Smooth muscle cell (in vitro differentiated cells): ENCODE results near the gene OGFR. TPM values are rescaled to one million over a fixed set of nuclear protein-coding genes. Genes with fewer than 3 reads are reported as not detected.

Experiments used
- DNase-seq: peaks from one replicate; lab custom pipeline; 2025; ENCODE audit not compliant: unreplicated experiment; lab: John Stamatoyannopoulos, UW
- H2AFZ ChIP-seq: fragments of 200-600 bp; sonication (generic); 2 replicates; pipeline ENCODE4 v1.6.0; 2016; ENCODE audit warnings: antibody characterized with exemption, low read depth, mild to moderate bottlenecking
- H3F3A ChIP-seq: fragments of 200-600 bp; sonication (generic); 2 replicates; pipeline ENCODE4 v1.6.0; 2017; ENCODE audit warnings: antibody characterized with exemption, low read depth
- H3K27ac ChIP-seq: fragments of 200-600 bp; sonication (generic); 2 replicates; pipeline ENCODE4 v1.5.1; 2016; ENCODE audit warnings: low read depth, mild to moderate bottlenecking
- H3K27me3 ChIP-seq: fragments of 200-600 bp; sonication (generic); 2 replicates; pipeline ENCODE4 v1.6.1; 2016; ENCODE audit warnings: low read depth, mild to moderate bottlenecking
- H3K36me3 ChIP-seq: fragments of 200-600 bp; sonication (generic); 2 replicates; pipeline ENCODE4 v1.5.1; 2016; ENCODE audit warnings: low read depth
- H3K4me1 ChIP-seq: fragments of 200-600 bp; sonication (generic); 2 replicates; pipeline ENCODE4 v1.5.1; 2016; ENCODE audit warnings: low read depth
- H3K4me2 ChIP-seq: fragments of 200-600 bp; sonication (generic); 2 replicates; pipeline ENCODE4 v1.6.0; 2016; ENCODE audit warnings: mild to moderate bottlenecking
- H3K4me3 ChIP-seq: fragments of 200-600 bp; sonication (generic); 2 replicates; pipeline ENCODE4 v1.5.1; 2016; ENCODE audit warnings: mild to moderate bottlenecking
- H3K79me2 ChIP-seq: fragments of 200-600 bp; sonication (generic); 2 replicates; pipeline ENCODE4 v1.6.0; 2016; ENCODE audit warnings: low read depth, mild to moderate bottlenecking
- H3K9ac ChIP-seq: fragments of 200-600 bp; sonication (generic); 2 replicates; pipeline ENCODE4 v1.6.0; 2016; ENCODE audit warnings: low read depth
- H3K9me3 ChIP-seq: fragments of 200-600 bp; sonication (generic); replicated peaks from 2 replicates; pipeline ENCODE4 v1.5.1; 2016; ENCODE audit warnings: low read depth
- H4K20me1 ChIP-seq: fragments of 200-600 bp; sonication (generic); 2 replicates; pipeline ENCODE4 v1.6.0; 2016; ENCODE audit warnings: low read depth
- WGBS: methylation state at CpG from one replicate; pipeline ENCODE4 v1.1.7; 2016; ENCODE audit warnings: low lambda C conversion rate; 5-methylcytosine and 5-hydroxymethylcytosine counted together
- polyA plus RNA-seq: library from polyadenylated mRNA; unstranded; fragments of >200 nt; fragmentation: Nextera tagmentation; extraction: Ambion mirVana; gene quantifications from 2 replicates; pipeline ENCODE4 v1.2.1, GENCODE V29; 2016
- total RNA-seq: library from RNA; depleted of rRNA; stranded (reverse); fragments of >200 nt; gene quantifications from 2 replicates; pipeline ENCODE4 v1.2.3, GENCODE V29; 2014
- TF ChIP-seq, protein P1 (sequence below): fragments of 200-600 bp; sonication (generic); IDR thresholded peaks from 2 replicates; pipeline ENCODE4 v1.5.1; 2017; ENCODE audit warnings: borderline replicate concordance, mild to moderate bottlenecking, antibody characterized with exemption; ENCODE audit not compliant: insufficient read depth, poor library complexity, severe bottlenecking

The OGFR gene
- total and polyA plus RNA-seq, 2 experiments from 2014 or later, result 24.4 to 53.2 TPM

DNA sequence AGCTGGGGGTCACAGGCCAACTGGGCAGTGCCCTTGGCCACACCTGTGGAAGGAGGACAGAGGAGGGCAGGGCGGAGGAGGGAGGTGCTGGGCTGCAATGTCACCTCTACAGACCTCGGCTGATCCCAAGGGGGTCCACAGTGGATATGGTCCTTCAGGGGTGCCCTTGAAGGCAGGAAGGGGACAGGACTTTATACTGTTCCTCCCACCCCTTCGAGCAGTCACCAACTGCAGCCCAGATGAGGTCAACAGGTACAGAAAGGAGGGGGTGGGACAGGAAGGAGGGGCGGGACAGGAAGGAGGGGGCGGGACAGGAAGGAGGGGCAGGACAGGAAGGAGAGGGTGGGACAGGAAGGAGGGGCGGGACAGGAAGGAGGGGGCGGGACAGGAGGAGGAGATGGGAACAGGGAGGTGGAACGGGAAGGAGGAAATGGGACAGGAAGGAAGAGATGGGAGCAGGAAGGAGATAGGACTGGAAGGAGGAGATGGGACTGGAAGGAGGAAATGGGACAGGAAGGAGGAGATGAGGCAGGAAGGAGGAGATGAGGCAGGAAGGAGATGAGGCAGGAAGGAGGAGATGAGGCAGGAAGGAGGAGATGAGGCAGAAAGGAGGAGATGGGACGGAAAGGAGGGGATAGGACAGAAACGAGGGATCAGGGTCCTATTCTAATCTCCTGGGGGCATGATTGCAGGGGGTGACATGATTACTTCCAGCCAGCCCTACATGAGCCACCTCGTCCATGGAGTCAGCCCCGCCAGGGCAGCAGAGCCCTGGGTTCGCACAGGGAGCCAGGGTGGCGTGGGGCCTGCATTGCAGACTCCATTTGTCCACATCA, 27.7 kb upstream of the OGFR start:
- H2AFZ ChIP-seq, result no peak overlapping the region
- no peak overlapping the region for H3K27ac ChIP-seq
- no peak overlapping the region for H3K4me2 ChIP-seq
- H3K9ac ChIP-seq, result no peak overlapping the region
- no peak for DNase-seq
- H3K36me3 ChIP-seq, result no peaks in the 10 kb centered on the region
- no peaks in the 10 kb centered on the region for H3F3A ChIP-seq
- 93% methylated on average over 8 of the region's 14 CpGs for WGBS
- TF ChIP-seq, protein P1, sequence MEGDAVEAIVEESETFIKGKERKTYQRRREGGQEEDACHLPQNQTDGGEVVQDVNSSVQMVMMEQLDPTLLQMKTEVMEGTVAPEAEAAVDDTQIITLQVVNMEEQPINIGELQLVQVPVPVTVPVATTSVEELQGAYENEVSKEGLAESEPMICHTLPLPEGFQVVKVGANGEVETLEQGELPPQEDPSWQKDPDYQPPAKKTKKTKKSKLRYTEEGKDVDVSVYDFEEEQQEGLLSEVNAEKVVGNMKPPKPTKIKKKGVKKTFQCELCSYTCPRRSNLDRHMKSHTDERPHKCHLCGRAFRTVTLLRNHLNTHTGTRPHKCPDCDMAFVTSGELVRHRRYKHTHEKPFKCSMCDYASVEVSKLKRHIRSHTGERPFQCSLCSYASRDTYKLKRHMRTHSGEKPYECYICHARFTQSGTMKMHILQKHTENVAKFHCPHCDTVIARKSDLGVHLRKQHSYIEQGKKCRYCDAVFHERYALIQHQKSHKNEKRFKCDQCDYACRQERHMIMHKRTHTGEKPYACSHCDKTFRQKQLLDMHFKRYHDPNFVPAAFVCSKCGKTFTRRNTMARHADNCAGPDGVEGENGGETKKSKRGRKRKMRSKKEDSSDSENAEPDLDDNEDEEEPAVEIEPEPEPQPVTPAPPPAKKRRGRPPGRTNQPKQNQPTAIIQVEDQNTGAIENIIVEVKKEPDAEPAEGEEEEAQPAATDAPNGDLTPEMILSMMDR, result no peak
- H4K20me1 ChIP-seq, result no peaks in the 10 kb centered on the region
- H3K27me3 ChIP-seq, result no peaks in the 10 kb centered on the region
- no peaks in the 10 kb centered on the region for H3K4me1 ChIP-seq
- H3K79me2 ChIP-seq, result no peaks in the 10 kb centered on the region
- H3K4me3 ChIP-seq, result no peak overlapping the region
- no peaks in the 10 kb centered on the region for H3K9me3 ChIP-seq

DNA sequence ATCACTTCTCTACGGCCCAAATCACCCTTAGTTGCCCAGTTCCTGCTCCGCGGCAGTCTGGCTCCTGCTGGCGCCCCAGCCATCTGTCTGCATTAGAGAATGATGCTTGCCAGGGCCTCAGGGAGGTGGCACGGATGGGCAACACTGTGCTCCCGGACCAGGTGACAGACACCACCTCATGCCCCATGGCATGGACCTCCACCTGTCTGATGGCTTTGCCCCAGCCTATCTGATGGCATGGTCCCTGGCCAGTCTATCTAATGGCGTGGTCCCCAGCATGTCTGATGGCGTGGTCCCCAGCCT, 27.2 kb upstream of the OGFR start:
- no peaks in the 10 kb centered on the region for H3K79me2 ChIP-seq
- H3K4me1 ChIP-seq, result no peaks in the 10 kb centered on the region
- no peaks in the 10 kb centered on the region for H3K27me3 ChIP-seq
- H3F3A ChIP-seq, result no peaks in the 10 kb centered on the region
- WGBS, result 97% methylated on average over 8 of the region's 8 CpGs
- H3K9ac ChIP-seq, result no peak overlapping the region
- TF ChIP-seq, protein P1, result no peak
- H3K36me3 ChIP-seq, result no peaks in the 10 kb centered on the region
- H4K20me1 ChIP-seq, result no peaks in the 10 kb centered on the region
- no peak overlapping the region for H2AFZ ChIP-seq
- H3K27ac ChIP-seq, result no peak overlapping the region
- H3K4me2 ChIP-seq, result no peak overlapping the region
- no peak overlapping the region for H3K4me3 ChIP-seq
- no peaks in the 10 kb centered on the region for H3K9me3 ChIP-seq
- no peak for DNase-seq

DNA sequence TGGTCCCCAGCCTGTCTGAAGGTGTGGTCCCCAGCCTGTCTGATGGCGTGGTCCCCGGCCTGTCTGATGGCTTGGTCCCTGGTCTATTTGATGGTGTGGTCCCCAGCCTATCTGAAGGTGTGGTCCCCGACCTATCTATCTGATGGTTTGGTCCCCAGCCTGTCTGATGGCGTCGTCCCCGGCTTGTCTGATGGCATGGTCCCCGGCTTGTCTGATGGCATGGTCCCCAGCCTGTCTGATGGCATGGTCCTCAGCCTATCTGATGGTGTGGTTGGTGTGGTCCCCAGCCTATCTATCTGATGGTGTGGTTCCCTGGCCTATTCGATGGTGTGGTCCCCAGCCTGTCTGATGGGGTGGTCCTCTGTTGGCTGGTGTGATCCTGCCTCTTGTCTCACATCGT, 26.6 kb upstream of the OGFR start:
- TF ChIP-seq, protein P1, result no peak
- Histone ChIP-seq H3K9ac (no peak overlapping the region), H3K4me2 (no peak overlapping the region), H2AFZ (no peak overlapping the region), H4K20me1 (no peaks in the 10 kb centered on the region), H3K27me3 (no peaks in the 10 kb centered on the region), H3K79me2 (no peaks in the 10 kb centered on the region), H3K4me1 (no peaks in the 10 kb centered on the region), H3K36me3 (no peaks in the 10 kb centered on the region), H3K9me3 (no peaks in the 10 kb centered on the region), H3F3A (no peaks in the 10 kb centered on the region), H3K4me3 (no peak overlapping the region), H3K27ac (no peak overlapping the region)
- no peak for DNase-seq
- 95% methylated on average over 9 of the region's 9 CpGs for WGBS
